GM18868 (cell line): ENCODE data around the gene PM20D1.
"Not testable (repeated sequence)": the region's sequence is repeated elsewhere in the genome, so short reads cannot be mapped to it uniquely, and the experiment has no call there.

Experiments
- ATAC-seq: cut with Tn5 transposase; IDR thresholded peaks from one replicate; pipeline ENCODE4 v1.9.1; 2021; ENCODE audit warnings: mild to moderate bottlenecking, moderate library complexity; ENCODE audit not compliant: unreplicated experiment

PM20D1 gene

GRCh38 chr1:205843036-205843859 lies 6.7 kb downstream of the PM20D1 start:
- ATAC-seq: no peak

GRCh38 chr1:205842229-205842628 lies 7.7 kb downstream of the PM20D1 start:
- ATAC-seq: no peak

- ATAC-seq: no peak
These were observed 9.6 kb downstream of the PM20D1 start for GRCh38 chr1:205840146-205840923.

GRCh38 chr1:205837382-205837970 lies 12.5 kb downstream of the PM20D1 start:
- ATAC-seq: no peak

GRCh38 chr1:205834751-205835150 lies 15.2 kb downstream of the PM20D1 start:
- ATAC-seq: no peak

GRCh38 chr1:205832326-205832751 lies 17.6 kb downstream of the PM20D1 start:
- no peak for ATAC-seq

- ATAC-seq: no peak
These were observed 22.3 kb downstream of the PM20D1 start for GRCh38 chr1:205827623-205828022.

- no peak for ATAC-seq
These were observed 22.9 kb downstream of the PM20D1 start for GRCh38 chr1:205826995-205827394.

- no peak for ATAC-seq
These were observed 23.7 kb downstream of the PM20D1 start for GRCh38 chr1:205826016-205826806.

- no peak for ATAC-seq
These were observed 25.8 kb downstream of the PM20D1 start for GRCh38 chr1:205824180-205824579.

- ATAC-seq: not testable (repeated sequence)
These were observed 26.7 kb downstream of the PM20D1 start for GRCh38 chr1:205823260-205823659.

- ATAC-seq: no peak
These were observed 27.5 kb downstream of the PM20D1 start for GRCh38 chr1:205822397-205822796.

GRCh38 chr1:205817988-205818387 lies 31.9 kb downstream of the PM20D1 start:
- no peak for ATAC-seq

- ATAC-seq: no peak
These were observed 32.6 kb downstream of the PM20D1 start for GRCh38 chr1:205817364-205817763.

- ATAC-seq: no peak
These were observed 36.2 kb downstream of the PM20D1 start for GRCh38 chr1:205813755-205814058.

GRCh38 chr1:205812878-205813754 lies 36.8 kb downstream of the PM20D1 start, which contains the start of gene SLC41A1:
SLC41A1 (minus strand) TSS chr1:205813198; CDS start chr1:205810441, 2,757 bp downstream.
- peak; percentile 80 for ATAC-seq

GRCh38 chr1:205812271-205812877 lies 37.6 kb downstream of the PM20D1 start:
- ATAC-seq: no peak

GRCh38 chr1:205811660-205812059 lies 38.3 kb downstream of the PM20D1 start:
- no peak for ATAC-seq

GRCh38 chr1:205810448-205811157 lies 39.3 kb downstream of the PM20D1 start:
- no peak for ATAC-seq
